Ishikawa (cell line): ENCODE results near the gene COPS2.

Source experiments
- CEBPB ChIP-seq: IDR thresholded peaks from 2 replicates; pipeline ENCODE4 v1.6.1; 2012
- CREB1 ChIP-seq: IDR thresholded peaks from 2 replicates; pipeline ENCODE4 v1.6.1; 2012; ENCODE audit warnings: low read depth
- EGR1 ChIP-seq: IDR thresholded peaks from 2 replicates; pipeline ENCODE4 v1.6.1; 2012
- EP300 ChIP-seq: IDR thresholded peaks from 2 replicates; pipeline ENCODE4 v1.6.1; 2012; ENCODE audit warnings: borderline replicate concordance
- FOXM1 ChIP-seq: IDR thresholded peaks from 2 replicates; pipeline ENCODE4 v1.6.1; 2012; ENCODE audit warnings: low read depth, borderline replicate concordance
- NFIC ChIP-seq: IDR thresholded peaks from 2 replicates; pipeline ENCODE4 v1.6.1; 2012
- RAD21 ChIP-seq: IDR thresholded peaks from 2 replicates; pipeline ENCODE4 v1.6.1; 2012; ENCODE audit warnings: low read depth
- TAF1 ChIP-seq: IDR thresholded peaks from 2 replicates; pipeline ENCODE4 v1.6.1; 2012; ENCODE audit warnings: low read depth, mild to moderate bottlenecking
- TCF12 ChIP-seq: IDR thresholded peaks from 2 replicates; pipeline ENCODE4 v1.6.1; 2012; ENCODE audit warnings: low read depth
- TEAD4 ChIP-seq: IDR thresholded peaks from 2 replicates; pipeline ENCODE4 v1.6.1; 2012
- YY1 ChIP-seq: IDR thresholded peaks from 2 replicates; pipeline ENCODE4 v1.6.1; 2012; ENCODE audit warnings: low read depth
- ZBTB7A ChIP-seq: IDR thresholded peaks from 2 replicates; pipeline ENCODE4 v1.6.1; 2012; ENCODE audit warnings: low read depth
- TF ChIP-seq, protein P1 (sequence below): IDR thresholded peaks from 2 replicates; pipeline ENCODE4 v1.6.1; 2012
- TF ChIP-seq, protein P2 (sequence below): IDR thresholded peaks from 2 replicates; pipeline ENCODE4 v1.6.1; 2012; ENCODE audit warnings: low read depth, mild to moderate bottlenecking
- TF ChIP-seq, protein P3 (sequence below): IDR thresholded peaks from 2 replicates; pipeline ENCODE4 v1.6.1; 2012

Gene COPS2

DNA sequence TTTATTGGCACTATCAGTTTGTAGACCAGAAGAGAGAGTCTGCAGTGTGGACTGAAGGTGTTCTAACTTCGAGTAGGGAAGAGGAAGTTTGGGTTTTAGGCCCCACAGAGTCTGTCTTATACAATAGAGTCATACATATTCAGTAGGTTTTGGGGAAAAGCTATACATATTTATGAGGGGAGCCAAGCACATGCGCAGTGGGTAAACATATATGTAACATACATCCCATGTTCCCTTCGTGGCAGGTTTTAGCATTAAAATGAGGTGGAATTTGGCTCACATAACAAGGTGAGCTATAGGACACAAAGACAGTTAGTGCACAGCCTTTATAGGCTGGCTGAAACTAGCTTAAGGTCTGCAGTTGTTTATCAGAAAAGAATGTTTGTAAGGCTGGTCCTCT lies 19.5 kb upstream of the COPS2 start:
- TF ChIP-seq EP300 (no peak), TCF12 (no peak), RAD21 (no peak), TAF1 (no peak), YY1 (no peak), FOXM1 (no peak), TEAD4 (no peak)
- TF ChIP-seq, protein P1, sequence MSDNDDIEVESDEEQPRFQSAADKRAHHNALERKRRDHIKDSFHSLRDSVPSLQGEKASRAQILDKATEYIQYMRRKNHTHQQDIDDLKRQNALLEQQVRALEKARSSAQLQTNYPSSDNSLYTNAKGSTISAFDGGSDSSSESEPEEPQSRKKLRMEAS, result no peak

DNA sequence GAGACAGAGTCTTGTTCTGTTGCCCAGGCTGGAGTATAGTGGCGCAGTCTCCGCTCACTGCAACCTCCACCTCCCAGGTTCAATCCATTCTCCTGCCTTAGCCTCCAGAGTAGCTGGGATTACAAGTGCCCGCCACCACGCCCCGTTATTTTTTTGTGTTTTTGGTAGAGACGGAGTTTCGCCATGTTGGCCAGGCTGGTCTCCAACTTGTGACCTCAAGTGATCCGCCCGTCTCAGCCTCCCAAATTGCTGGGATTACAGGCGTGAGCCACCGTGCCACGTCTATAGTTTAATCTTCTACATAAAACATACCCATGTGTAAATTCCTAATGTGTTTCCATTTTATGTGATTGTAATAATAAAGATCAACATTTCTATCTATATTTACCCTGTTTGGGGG lies 16.4 kb upstream of the COPS2 start:
- TF ChIP-seq ZBTB7A (no peak), EGR1 (no peak), CEBPB (no peak), CREB1 (no peak), YY1 (no peak), TCF12 (no peak), FOXM1 (no peak), RAD21 (no peak), TEAD4 (no peak), EP300 (no peak), TAF1 (no peak), NFIC (no peak)
- TF ChIP-seq, protein P1, result no peak
- TF ChIP-seq, protein P2, sequence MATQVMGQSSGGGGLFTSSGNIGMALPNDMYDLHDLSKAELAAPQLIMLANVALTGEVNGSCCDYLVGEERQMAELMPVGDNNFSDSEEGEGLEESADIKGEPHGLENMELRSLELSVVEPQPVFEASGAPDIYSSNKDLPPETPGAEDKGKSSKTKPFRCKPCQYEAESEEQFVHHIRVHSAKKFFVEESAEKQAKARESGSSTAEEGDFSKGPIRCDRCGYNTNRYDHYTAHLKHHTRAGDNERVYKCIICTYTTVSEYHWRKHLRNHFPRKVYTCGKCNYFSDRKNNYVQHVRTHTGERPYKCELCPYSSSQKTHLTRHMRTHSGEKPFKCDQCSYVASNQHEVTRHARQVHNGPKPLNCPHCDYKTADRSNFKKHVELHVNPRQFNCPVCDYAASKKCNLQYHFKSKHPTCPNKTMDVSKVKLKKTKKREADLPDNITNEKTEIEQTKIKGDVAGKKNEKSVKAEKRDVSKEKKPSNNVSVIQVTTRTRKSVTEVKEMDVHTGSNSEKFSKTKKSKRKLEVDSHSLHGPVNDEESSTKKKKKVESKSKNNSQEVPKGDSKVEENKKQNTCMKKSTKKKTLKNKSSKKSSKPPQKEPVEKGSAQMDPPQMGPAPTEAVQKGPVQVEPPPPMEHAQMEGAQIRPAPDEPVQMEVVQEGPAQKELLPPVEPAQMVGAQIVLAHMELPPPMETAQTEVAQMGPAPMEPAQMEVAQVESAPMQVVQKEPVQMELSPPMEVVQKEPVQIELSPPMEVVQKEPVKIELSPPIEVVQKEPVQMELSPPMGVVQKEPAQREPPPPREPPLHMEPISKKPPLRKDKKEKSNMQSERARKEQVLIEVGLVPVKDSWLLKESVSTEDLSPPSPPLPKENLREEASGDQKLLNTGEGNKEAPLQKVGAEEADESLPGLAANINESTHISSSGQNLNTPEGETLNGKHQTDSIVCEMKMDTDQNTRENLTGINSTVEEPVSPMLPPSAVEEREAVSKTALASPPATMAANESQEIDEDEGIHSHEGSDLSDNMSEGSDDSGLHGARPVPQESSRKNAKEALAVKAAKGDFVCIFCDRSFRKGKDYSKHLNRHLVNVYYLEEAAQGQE, result no peak
- TF ChIP-seq, protein P3, sequence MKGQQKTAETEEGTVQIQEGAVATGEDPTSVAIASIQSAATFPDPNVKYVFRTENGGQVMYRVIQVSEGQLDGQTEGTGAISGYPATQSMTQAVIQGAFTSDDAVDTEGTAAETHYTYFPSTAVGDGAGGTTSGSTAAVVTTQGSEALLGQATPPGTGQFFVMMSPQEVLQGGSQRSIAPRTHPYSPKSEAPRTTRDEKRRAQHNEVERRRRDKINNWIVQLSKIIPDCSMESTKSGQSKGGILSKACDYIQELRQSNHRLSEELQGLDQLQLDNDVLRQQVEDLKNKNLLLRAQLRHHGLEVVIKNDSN, result no peak

DNA sequence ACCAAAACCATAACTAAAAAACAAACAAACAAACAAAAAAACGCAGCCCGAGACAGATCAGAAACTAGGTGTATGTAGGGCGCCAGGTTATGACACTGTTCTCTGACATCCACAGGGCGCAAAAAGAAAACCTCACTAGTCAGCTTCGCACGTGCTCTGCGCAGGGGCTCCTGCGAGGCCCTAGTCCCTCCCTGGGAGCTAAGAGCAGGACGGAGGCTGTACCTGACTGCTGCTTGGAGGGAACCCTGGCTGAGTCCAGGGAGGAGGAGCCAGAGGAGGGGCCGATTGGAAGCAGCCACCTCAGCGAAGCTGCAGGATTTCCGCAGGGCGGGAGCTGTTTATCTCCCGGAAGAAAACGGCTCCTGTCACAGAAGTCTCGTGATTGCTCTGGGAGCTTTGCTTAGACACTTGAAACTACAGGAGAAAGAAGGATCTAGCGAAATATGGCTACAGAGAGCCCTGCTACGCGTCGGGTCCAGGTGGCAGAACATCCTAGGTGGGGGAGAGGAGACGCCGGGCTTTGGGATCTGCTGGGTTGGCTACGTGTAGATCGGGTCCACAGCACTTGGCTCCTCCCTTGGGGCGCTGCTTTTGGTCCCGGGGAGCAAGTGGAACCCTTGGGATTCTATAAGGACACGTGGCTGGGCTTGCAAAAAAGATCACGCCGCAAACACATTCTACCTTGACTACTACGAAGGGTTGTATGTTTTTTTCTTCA lies 14.6 kb upstream of the COPS2 start, which contains the start of gene GALK2:
Gene GALK2 (plus strand): TSS at position 368 of the 718 bp plus-strand sequence. CDS start 76 bp downstream, at position 444.
- TF ChIP-seq, protein P3, result peak; percentile 21; the same call in 1 of the 2 replicates
- TF ChIP-seq TCF12 (no peak), TEAD4 (peak; percentile 8; the same call in 1 of the 2 replicates), FOXM1 (no peak)
- TF ChIP-seq, protein P1, result peak; percentile 99

DNA sequence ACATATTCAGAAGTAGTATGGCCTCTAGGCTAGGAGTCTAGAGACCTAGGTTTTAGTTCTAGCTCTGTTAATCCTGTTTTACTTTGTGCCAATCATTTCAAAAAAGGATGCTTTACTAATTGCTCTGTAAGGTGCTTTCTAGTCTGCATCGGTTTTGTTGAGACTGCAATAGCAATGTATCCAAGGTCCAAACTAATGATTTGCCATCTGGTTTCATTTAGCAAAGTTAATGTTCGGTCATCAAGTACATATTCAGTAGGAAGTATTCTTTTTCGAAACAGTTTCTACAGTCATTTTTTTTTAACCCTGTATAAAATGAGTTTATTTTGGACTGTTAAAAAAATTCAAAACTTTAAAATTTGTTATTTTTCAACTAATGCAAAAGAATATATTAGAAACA lies 12.6 kb upstream of the COPS2 start:
- TF ChIP-seq FOXM1 (no peak), TAF1 (no peak), YY1 (no peak), NFIC (no peak), TCF12 (no peak), TEAD4 (no peak), RAD21 (no peak), CEBPB (no peak), CREB1 (no peak), ZBTB7A (no peak), EGR1 (no peak)
- TF ChIP-seq, protein P1, result no peak
- TF ChIP-seq, protein P3, result no peak
- TF ChIP-seq, protein P2, result no peak

DNA sequence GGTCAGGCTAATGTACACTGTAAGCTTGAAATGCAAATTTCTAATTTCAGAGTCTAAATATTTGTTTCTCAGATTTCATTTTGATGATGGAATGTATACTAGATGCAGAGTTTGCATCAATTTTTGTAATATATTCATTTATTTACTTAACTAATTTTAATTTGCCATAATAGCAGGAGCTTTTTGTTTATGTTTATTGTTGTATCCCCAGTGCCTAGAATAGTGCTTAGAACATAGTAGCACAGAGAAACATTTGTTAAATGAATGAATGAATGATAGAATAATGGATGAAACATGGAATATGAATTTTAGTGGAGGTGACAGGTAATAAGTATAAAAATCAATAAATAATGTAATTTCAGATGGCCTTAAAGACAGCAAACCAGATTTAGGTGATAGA lies 9.5 kb upstream of the COPS2 start:
- TF ChIP-seq YY1 (no peak), RAD21 (no peak), NFIC (no peak), EP300 (no peak)
- TF ChIP-seq, protein P1, result no peak
- TF ChIP-seq, protein P3, result no peak
